ENCODE data around the gene POFUT2.
A peak's percentile ranks its signal among the peaks of the same experiment; 100 is the strongest.

POFUT2 gene

DNA sequence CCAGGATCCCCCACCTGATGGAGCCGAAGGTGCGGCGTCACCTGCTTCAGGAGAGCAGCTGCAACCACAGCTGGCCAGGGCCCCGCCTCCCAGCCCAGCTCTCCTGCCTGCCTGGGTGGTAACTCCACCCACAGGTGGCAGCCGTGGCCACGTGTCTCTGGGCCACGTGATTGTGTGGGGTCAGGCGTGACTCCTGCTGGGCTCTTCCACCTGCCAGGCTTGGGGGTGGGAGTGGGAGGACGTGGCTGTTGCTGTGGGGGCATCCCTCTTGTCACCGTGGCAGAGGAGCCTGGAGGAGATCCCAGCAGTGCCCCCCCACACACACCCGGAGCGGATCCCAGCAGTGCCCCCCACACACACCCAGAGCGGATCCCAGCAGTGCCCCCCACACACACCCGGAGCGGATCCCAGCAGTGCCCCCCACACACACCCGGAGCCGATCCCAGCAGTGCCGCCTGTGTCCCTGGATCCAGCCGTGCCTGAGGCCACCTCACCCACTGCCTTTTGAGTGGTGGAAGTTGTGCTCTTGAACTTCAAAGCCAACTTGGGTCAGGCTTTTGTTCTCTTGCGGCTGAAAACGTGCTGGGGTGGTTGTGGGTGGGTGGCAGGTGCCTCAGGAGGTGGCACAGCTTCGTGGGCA is 32.2 kb downstream of the POFUT2 start:
- H3K4me3 ChIP-seq (ENCODE audit: low read depth, low read length): no peak overlapping the region
- peak; percentile 18 for DNase-seq (ENCODE audit: low read depth)
- TF ChIP-seq, protein P1, sequence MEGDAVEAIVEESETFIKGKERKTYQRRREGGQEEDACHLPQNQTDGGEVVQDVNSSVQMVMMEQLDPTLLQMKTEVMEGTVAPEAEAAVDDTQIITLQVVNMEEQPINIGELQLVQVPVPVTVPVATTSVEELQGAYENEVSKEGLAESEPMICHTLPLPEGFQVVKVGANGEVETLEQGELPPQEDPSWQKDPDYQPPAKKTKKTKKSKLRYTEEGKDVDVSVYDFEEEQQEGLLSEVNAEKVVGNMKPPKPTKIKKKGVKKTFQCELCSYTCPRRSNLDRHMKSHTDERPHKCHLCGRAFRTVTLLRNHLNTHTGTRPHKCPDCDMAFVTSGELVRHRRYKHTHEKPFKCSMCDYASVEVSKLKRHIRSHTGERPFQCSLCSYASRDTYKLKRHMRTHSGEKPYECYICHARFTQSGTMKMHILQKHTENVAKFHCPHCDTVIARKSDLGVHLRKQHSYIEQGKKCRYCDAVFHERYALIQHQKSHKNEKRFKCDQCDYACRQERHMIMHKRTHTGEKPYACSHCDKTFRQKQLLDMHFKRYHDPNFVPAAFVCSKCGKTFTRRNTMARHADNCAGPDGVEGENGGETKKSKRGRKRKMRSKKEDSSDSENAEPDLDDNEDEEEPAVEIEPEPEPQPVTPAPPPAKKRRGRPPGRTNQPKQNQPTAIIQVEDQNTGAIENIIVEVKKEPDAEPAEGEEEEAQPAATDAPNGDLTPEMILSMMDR (IDR thresholded peaks at IDR 0.05; ENCODE audit: insufficient read depth, low read depth, low read length, missing control alignments): no peak

DNA sequence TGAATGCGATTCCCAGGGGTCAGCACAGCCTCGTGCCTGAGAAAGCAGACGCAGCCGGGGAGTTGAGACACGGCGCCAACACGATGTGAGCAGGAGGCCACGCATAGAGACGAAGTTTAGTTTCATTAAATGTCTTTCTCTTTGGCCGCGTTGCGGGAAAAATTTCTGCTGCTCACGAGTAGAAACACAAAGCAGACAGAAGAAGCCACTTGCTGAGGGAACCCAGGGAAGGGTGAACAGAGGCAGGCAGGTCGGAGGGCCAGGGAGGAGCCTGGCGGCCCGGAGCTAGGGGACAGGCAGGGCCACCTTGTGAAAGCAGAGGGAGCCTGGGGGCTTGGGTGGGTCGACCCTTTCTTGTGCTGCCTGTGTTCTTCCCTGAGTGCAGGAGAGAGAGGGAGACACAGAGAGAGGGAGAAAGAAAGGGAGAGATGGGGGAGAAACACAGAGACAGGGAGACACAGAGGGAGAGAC is 33.2 kb downstream of the POFUT2 start:
- TF ChIP-seq, protein P1 (IDR thresholded peaks at IDR 0.05; ENCODE audit: insufficient read depth, low read depth, low read length, missing control alignments): no peak
- DNase-seq (ENCODE audit: low read depth): no peak
- H3K4me3 ChIP-seq (ENCODE audit: low read depth, low read length): no peak overlapping the region

DNA sequence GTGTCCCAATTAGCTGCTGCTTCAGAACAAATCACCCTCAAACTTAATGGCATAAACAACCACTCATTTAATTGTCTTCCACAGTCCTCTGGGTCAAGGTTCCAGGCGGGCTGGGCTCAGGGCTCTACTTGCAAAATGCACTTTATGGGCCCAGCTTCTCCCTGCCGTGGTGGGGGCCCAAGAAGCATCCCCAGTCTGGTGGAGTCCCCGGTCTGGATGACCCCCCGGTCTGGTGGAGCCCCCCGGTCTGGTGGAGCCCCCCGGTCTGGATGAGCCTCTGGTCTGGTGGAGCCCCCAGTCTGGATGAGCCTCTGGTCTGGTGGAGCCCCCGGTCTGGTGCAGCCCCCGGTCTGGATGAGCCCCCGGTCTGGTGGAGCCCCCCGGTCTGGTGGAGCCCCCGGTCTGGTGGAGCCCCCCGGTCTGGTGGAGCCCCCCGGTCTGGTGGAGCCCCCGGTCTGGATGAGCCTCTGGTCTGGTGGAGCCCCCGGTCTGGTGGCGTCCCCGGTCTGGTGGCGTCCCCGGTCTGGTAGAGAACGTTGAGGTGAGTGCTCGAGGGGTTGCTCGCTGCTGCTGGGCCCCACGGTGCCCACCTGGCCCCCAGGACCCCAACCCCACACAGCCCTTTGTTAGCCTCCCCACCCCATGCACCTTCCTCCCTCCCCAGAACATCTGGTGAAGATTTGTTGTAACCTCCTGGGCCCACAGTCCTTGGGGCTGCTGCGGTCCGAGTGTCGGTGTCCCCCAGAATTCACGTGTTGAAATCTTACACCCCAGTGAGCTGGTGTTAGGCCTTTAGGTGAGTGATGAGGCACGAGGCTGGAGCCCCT is 33.8 kb downstream of the POFUT2 start:
- no peak overlapping the region for H3K4me3 ChIP-seq (ENCODE audit: low read depth, low read length)
- TF ChIP-seq, protein P1 (IDR thresholded peaks at IDR 0.05; ENCODE audit: insufficient read depth, low read depth, low read length, missing control alignments): no peak
- no peak for DNase-seq (ENCODE audit: low read depth)

DNA sequence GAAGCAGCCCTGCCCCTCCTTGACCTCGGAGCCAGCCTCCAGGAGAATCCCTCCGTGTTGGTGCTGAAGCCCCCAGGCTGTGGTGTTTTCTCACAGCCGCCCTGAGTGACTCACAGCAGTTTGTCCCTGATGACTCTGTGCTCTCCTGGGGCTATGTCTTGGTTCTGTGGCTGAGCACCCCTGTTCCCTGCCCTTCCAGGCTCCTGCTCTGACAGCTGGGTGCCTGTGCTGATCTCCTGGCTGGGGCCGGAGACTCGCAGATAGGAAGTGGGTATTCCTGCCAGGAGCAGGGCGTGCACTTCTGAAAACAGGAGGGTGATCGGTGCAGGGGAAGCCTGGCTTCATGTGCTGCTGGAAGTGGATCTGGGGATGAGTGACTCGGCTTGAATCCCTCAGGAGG is 34.5 kb downstream of the POFUT2 start:
- DNase-seq (ENCODE audit: low read depth): no peak
- TF ChIP-seq, protein P1 (IDR thresholded peaks at IDR 0.05; ENCODE audit: insufficient read depth, low read depth, low read length, missing control alignments): no peak
- H3K4me3 ChIP-seq (ENCODE audit: low read depth, low read length): no peak overlapping the region

DNA sequence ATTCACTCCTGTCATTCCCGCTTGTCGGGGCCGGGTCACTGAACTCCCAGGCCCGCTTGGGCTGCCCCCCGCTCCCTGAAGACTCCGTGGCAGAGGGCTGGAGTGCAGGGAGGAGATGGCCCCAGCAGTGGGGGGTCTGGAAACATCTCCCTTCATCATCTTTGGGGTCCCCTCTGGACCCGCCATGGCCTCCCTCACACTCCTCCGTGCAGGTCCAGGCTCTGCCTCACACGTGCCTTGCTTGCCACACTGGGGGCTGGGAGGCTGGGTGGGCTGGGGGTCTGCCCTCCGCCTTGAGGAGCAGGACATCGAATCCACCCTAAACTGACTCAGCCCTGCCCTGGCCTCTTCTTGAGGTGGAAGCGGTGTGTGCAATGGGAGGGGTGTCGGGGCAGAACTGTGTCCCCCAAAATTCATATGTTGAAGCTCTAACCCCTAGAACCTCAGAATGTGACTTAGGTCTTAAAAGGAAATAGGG is 35.2 kb downstream of the POFUT2 start:
- no peak for DNase-seq (ENCODE audit: low read depth)
- H3K4me3 ChIP-seq (ENCODE audit: low read depth, low read length): no peak overlapping the region
- TF ChIP-seq, protein P1 (IDR thresholded peaks at IDR 0.05; ENCODE audit: insufficient read depth, low read depth, low read length, missing control alignments): no peak

DNA sequence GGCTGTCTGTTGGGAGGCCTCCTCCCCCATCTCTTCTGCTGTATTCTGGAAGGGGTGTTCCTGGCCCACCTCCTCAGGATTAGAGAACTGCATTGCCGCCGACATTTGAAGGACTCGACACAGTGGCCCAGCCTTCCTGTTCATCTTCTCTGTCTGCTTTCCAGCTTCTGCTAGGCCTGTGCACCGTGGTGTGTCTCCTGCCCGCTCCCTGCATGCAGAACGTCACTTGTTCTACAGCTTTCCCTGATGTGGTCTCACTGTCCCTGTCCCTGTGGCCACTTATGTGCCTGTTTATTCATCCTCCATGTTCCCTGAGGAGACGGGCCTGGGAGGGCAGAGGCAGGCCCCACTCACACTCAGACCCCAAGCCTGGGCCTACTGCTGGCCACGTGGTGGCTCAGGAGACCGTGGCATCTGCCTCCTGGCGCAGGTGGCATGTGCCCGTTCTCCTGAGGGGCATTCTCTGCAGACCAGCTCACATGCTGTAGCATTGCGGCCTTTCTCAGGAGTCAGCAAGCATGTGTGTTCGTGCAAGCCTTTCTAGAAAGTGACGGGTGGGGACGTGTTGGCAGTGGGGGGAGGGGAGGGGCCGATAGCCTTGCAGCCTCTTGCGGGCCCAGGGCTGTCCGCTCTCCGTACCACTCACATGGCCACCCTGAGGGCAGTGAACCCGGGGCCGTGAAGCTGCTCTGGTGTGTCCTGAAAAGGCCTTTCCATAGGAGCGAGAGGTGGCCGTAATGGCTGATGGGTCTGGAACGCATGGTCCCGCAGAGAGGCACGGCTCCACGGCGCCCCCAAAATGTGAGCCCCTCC is 35.9 kb downstream of the POFUT2 start:
- TF ChIP-seq, protein P1 (IDR thresholded peaks at IDR 0.05; ENCODE audit: insufficient read depth, low read depth, low read length, missing control alignments): no peak
- DNase-seq (ENCODE audit: low read depth): no peak
- H3K4me3 ChIP-seq (ENCODE audit: low read depth, low read length): no peak overlapping the region
